Endothelial cell of umbilical vein (primary cell): ENCODE measurements around the gene NRGN. TPM values are rescaled to one million over a fixed set of nuclear protein-coding genes. Genes with fewer than 3 reads are reported as not detected.
A peak's percentile ranks its signal among the peaks of the same experiment; 100 is the strongest.

Experiments
- BruUV-seq: library from RNA; stranded (reverse); fragments of 400-500 nt; replicated peaks from 2 replicates; lab custom pipeline; 2021; lab: Mats Ljungman, UMichigan
- CTCF ChIA-PET: fragments of 300-600, 350-600 bp; sonication (Branson Sonifier 250); formaldehyde crosslinking; loops from one replicate; lab custom pipeline; 2021; ENCODE audit warnings: antibody characterized with exemption, inconsistent platforms; lab: Charles Lee
- POLR2A ChIA-PET: fragments of 300-600, 350-600 bp; sonication (Branson Sonifier 250); formaldehyde crosslinking; loops from one replicate; lab custom pipeline; 2021; ENCODE audit warnings: antibody characterized with exemption, inconsistent platforms; lab: Charles Lee
- DNase-seq: peaks from one replicate; pipeline ENCODE4 v3.0.0-alpha.2; 2011; ENCODE audit warnings: low read depth, low spot score
- FAIRE-seq: peaks from 2 replicates; lab custom pipeline; 2011; peaks lifted over from hg19 to GRCh38; lab: Jason Lieb, UNC
- H2AFZ ChIP-seq: 2 replicates; pipeline ENCODE4 v1.6.0; 2012; ENCODE audit warnings: low read depth, low read length, control low read depth, inconsistent platforms
- H3K27ac ChIP-seq: 2 replicates; pipeline ENCODE4 v1.5.1; 2011; ENCODE audit warnings: low read depth, mild to moderate bottlenecking, control low read depth, low read length, moderate library complexity; ENCODE audit not compliant: insufficient read depth
- H3K27me3 ChIP-seq, 2 experiments: 2 replicates each; pipeline versions ENCODE4 v1.6.0 to v1.6.1; 2011; ENCODE audit warnings: low read length in 2 of 2, mixed read lengths in 1 of 2; ENCODE audit not compliant: control insufficient read depth in 2 of 2, insufficient read depth in 2 of 2
- H3K36me3 ChIP-seq, 2 experiments: 2 replicates in 1 of 2; 3 replicates in 1 of 2; pipeline ENCODE4 v1.5.1; 2011; ENCODE audit warnings: low read length in 2 of 2, mild to moderate bottlenecking in 1 of 2, moderate library complexity in 1 of 2; ENCODE audit not compliant: control insufficient read depth in 2 of 2, insufficient read depth in 2 of 2; ENCODE audit errors: extremely low read depth in 1 of 2
- H3K4me1 ChIP-seq: 3 replicates; pipeline ENCODE4 v1.5.1; 2011; ENCODE audit warnings: mild to moderate bottlenecking, low read length; ENCODE audit not compliant: control insufficient read depth, insufficient read depth; ENCODE audit errors: extremely low read depth
- H3K4me2 ChIP-seq: 2 replicates; pipeline ENCODE4 v1.6.1; 2011; ENCODE audit warnings: low read length, control low read depth, mixed read lengths; ENCODE audit not compliant: insufficient read depth
- H3K4me3 ChIP-seq, 3 experiments: fragments of 200-600 bp in 1 of 3; sonication (generic), shearing (Covaris generic) in 1 of 3; replicated peaks in 1 of 3; 2 replicates each; pipeline ENCODE4 v1.5.1; 2011 to 2016; ENCODE audit warnings: control low read depth in 3 of 3, low read length in 3 of 3, mild to moderate bottlenecking in 2 of 3, inconsistent platforms in 1 of 3, low read depth in 1 of 3, moderate library complexity in 1 of 3; ENCODE audit not compliant: insufficient read depth in 1 of 3
- H3K79me2 ChIP-seq: 2 replicates; pipeline ENCODE4 v1.6.0; 2012; ENCODE audit warnings: low read length, inconsistent platforms; ENCODE audit not compliant: control insufficient read depth, insufficient read depth
- H3K9ac ChIP-seq: replicated peaks from 2 replicates; pipeline ENCODE3; 2011; ENCODE audit warnings: low read length, control low read depth; ENCODE audit not compliant: insufficient read depth; ENCODE audit errors: extremely low read depth
- H3K9me1 ChIP-seq: replicated peaks from 3 replicates; pipeline ENCODE4 v1.6.0; 2011; ENCODE audit warnings: mild to moderate bottlenecking, low read length; ENCODE audit not compliant: control insufficient read depth, insufficient read depth; ENCODE audit errors: extremely low read depth
- H3K9me3 ChIP-seq: replicated peaks from 2 replicates; pipeline ENCODE4 v1.5.1; 2012; ENCODE audit warnings: low read length, inconsistent platforms; ENCODE audit not compliant: control insufficient read depth, insufficient read depth
- H4K20me1 ChIP-seq: replicated peaks from 2 replicates; pipeline ENCODE3; 2011; ENCODE audit warnings: mild to moderate bottlenecking, low read length; ENCODE audit not compliant: control insufficient read depth, insufficient read depth; ENCODE audit errors: extremely low read depth
- dilution Hi-C: fragments of 300-500 bp; cut with MboI; formaldehyde crosslinking; loops from one replicate; pipeline ENCODE4 v1.15.0; 2019; ENCODE audit warnings: low sequenced_read_pairs; ENCODE audit not compliant: extremely low pct_ligation_motif_present
- intact Hi-C: fragments of 100-400 bp; cut with micrococcal nuclease; formaldehyde crosslinking; loops from one replicate; pipeline ENCODE4 v1.10.0; 2022
- polyA plus RNA-seq, 4 experiments: library from polyadenylated mRNA; depleted of rRNA in 3 of 4; stranded (reverse) in 3 of 4; unstranded in 1 of 4; fragments of >200 nt; gene quantifications; 2 replicates each; pipeline versions ENCODE4 v1.2.1 to v1.2.3, GENCODE V29; 2011 to 2012; ENCODE audit warnings: missing spikeins in 1 of 4
- total RNA-seq: library from RNA; stranded (reverse); gene quantifications from 2 replicates; pipeline ENCODE4 v1.2.3, GENCODE V29; 2021
- TF ChIP-seq, protein P1 (sequence below): IDR thresholded peaks from 2 replicates; pipeline ENCODE4 v1.6.1; 2011; ENCODE audit not compliant: insufficient read depth, insufficient read length
- TF ChIP-seq, protein P2 (sequence below), 2 donors: IDR thresholded peaks; 1 replicate in 1 of 2; 2 replicates in 1 of 2; pipeline ENCODE4 v1.5.1; 2011; ENCODE audit warnings: low read length in 2 of 2, mild to moderate bottlenecking in 2 of 2, moderate library complexity in 2 of 2, control low read depth in 1 of 2, inconsistent platforms in 1 of 2, low read depth in 1 of 2; ENCODE audit not compliant: insufficient read depth in 1 of 2; ENCODE audit errors: extremely low read depth in 1 of 2

Gene NRGN
- total and polyA plus RNA-seq, 2 donors (not counting 3 experiments of a cell fraction or from before 2014, with no cell fraction given): 29.1 to 33.5 TPM

DNA sequence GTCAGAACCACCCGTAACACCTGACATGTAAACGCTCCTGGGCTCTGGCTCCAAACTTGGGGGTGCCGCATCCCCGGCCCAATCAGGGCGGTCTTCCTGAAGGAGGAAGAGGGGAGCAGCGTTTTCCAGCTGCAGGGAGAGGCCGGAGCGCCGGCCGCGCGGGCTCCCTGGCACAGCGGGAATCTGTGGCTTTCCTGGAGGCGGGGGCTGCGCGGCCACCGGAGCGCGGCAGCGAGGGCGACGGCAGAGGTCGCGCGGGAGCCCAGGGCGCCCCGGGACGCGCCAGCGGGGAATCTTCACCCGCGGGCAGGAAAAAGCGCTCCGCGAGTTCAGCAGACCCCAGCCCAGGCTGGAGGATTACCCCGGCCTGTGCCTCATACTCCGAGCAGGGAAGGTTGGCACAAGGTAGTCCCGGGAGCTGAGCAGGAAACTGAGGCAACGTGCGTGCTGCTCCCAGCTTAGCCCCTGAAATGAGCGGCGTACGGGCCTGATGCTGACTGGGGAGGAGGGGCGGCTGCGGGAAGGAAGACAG lies 22.9 kb downstream of the NRGN start:
- H3K9me3 ChIP-seq: no peaks in the 10 kb centered on the region
- ChIA-PET POLR2A (interaction anchor here (0.9 to 1.4 kb wide), 6 partner anchors 9 to 74 kb away, joined by 3 to 16 read pairs (median 6); no protein-coding TSS in a partner anchor), CTCF (interaction anchor here (0.9 to 13.1 kb wide), 22 partner anchors 11 to 136 kb away, joined by 3 to 301 read pairs (median 10); partner anchors contain the start of genes MSANTD2, NRGN, SIAE and SPA17)
- H3K36me3 ChIP-seq: peaks cover 2 to 4% of the 10 kb centered on the region in 2 experiments
- FAIRE-seq: no peak
- no peaks in the 10 kb centered on the region for H4K20me1 ChIP-seq
- no TSS peak for BruUV-seq
- peak overlapping the region; percentile 100 for H3K27ac ChIP-seq
- no peak for DNase-seq
- H3K79me2 ChIP-seq: peaks cover 51% of the 10 kb centered on the region
- H2AFZ ChIP-seq: peak overlapping the region; percentile 12
- no peaks in the 10 kb centered on the region for H3K9me1 ChIP-seq
- intact Hi-C loops: loop anchor here (1.0 to 2.0 kb wide), 8 partner anchors 16 to 118 kb away; partner anchors contain the start of genes SIAE and SPA17
- peak overlapping the region; percentile 98 for H3K9ac ChIP-seq
- peak overlapping the region; percentile 62 to 97 (median 64) for H3K4me3 ChIP-seq
- dilution Hi-C loops: no loop called here
- peaks cover 28% of the 10 kb centered on the region for H3K4me1 ChIP-seq
- no peaks in the 10 kb centered on the region for H3K27me3 ChIP-seq
- TF ChIP-seq, protein P1, sequence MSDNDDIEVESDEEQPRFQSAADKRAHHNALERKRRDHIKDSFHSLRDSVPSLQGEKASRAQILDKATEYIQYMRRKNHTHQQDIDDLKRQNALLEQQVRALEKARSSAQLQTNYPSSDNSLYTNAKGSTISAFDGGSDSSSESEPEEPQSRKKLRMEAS: no peak
- TF ChIP-seq, protein P2, sequence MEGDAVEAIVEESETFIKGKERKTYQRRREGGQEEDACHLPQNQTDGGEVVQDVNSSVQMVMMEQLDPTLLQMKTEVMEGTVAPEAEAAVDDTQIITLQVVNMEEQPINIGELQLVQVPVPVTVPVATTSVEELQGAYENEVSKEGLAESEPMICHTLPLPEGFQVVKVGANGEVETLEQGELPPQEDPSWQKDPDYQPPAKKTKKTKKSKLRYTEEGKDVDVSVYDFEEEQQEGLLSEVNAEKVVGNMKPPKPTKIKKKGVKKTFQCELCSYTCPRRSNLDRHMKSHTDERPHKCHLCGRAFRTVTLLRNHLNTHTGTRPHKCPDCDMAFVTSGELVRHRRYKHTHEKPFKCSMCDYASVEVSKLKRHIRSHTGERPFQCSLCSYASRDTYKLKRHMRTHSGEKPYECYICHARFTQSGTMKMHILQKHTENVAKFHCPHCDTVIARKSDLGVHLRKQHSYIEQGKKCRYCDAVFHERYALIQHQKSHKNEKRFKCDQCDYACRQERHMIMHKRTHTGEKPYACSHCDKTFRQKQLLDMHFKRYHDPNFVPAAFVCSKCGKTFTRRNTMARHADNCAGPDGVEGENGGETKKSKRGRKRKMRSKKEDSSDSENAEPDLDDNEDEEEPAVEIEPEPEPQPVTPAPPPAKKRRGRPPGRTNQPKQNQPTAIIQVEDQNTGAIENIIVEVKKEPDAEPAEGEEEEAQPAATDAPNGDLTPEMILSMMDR (IDR thresholded peaks at IDR 0.05; ENCODE audit: extremely low read depth in 1 of 2, insufficient read depth in 1 of 2, low read depth in 1 of 2, low read length in 2 of 2): peak in 1 of 2 donors; percentile 4
- H3K4me2 ChIP-seq: peak overlapping the region; percentile 77
